Measurements from ENCODE around the gene DDO.
"Not testable (repeated sequence)": the region's sequence is repeated elsewhere in the genome, so short reads cannot be mapped to it uniquely, and the experiment has no call there.

Gene DDO

GRCh38 chr6:110458476-110458875 lies 43.1 kb upstream of the DDO start:
- no peak for TF ChIP-seq OSR1 (CRISPR knock-in tag; IDR thresholded peaks at IDR 0.05)
- TF ChIP-seq ISL1 (CRISPR knock-in tag; IDR thresholded peaks at IDR 0.05): no peak
- TF ChIP-seq PPARA (CRISPR knock-in tag; IDR thresholded peaks at IDR 0.05; ENCODE audit: borderline replicate concordance): no peak
- no peak for TF ChIP-seq ZNF70 (CRISPR knock-in tag; IDR thresholded peaks at IDR 0.05)
- TF ChIP-seq CSDC2 (CRISPR knock-in tag; IDR thresholded peaks at IDR 0.05): no peak
- TF ChIP-seq ESRRG (CRISPR knock-in tag; IDR thresholded peaks at IDR 0.05): no peak
- TF ChIP-seq PATZ1 (CRISPR knock-in tag; IDR thresholded peaks at IDR 0.05; ENCODE audit: borderline replicate concordance): no peak
- TF ChIP-seq ZNF8 (CRISPR knock-in tag; IDR thresholded peaks at IDR 0.05): no peak
- TF ChIP-seq RARB (CRISPR knock-in tag; IDR thresholded peaks at IDR 0.05): no peak
- no peak for ATAC-seq

- ATAC-seq: not testable (repeated sequence)
These were observed 42.3 kb upstream of the DDO start for GRCh38 chr6:110457567-110458175.

- no peak for TF ChIP-seq CSRNP3 (CRISPR knock-in tag; IDR thresholded peaks at IDR 0.05)
- no peak for TF ChIP-seq TCF4 (CRISPR knock-in tag; IDR thresholded peaks at IDR 0.05; ENCODE audit: borderline replicate concordance)
- TF ChIP-seq POU6F1 (CRISPR knock-in tag; IDR thresholded peaks at IDR 0.05; ENCODE audit: borderline replicate concordance, low read depth): no peak
- no peak for TF ChIP-seq ZNF565 (CRISPR knock-in tag; conservative IDR thresholded peaks at IDR 0.05; ENCODE audit: low read depth)
- TF ChIP-seq RARB (CRISPR knock-in tag; IDR thresholded peaks at IDR 0.05): no peak
- no peak for TF ChIP-seq ZFP30 (CRISPR knock-in tag; IDR thresholded peaks at IDR 0.05)
- no peak for TF ChIP-seq ZFP3 (CRISPR knock-in tag; IDR thresholded peaks at IDR 0.05)
- no peak for TF ChIP-seq ZNF70 (CRISPR knock-in tag; IDR thresholded peaks at IDR 0.05)
These were observed 41.3 kb upstream of the DDO start for GRCh38 chr6:110456694-110457093.

GRCh38 chr6:110449541-110449895 lies 34.1 kb upstream of the DDO start:
- TF ChIP-seq SNAI2 (CRISPR knock-in tag; IDR thresholded peaks at IDR 0.05) (no peak), PPARA (CRISPR knock-in tag; IDR thresholded peaks at IDR 0.05; ENCODE audit: borderline replicate concordance) (no peak), BACH2 (CRISPR knock-in tag; IDR thresholded peaks at IDR 0.05; ENCODE audit: borderline replicate concordance) (no peak), ZNF565 (CRISPR knock-in tag; conservative IDR thresholded peaks at IDR 0.05; ENCODE audit: low read depth) (no peak), ARNTL (CRISPR knock-in tag; IDR thresholded peaks at IDR 0.05; ENCODE audit: borderline replicate concordance, low read depth) (no peak), ISL1 (CRISPR knock-in tag; IDR thresholded peaks at IDR 0.05) (no peak), CSDC2 (CRISPR knock-in tag; IDR thresholded peaks at IDR 0.05) (no peak), POU6F1 (CRISPR knock-in tag; IDR thresholded peaks at IDR 0.05; ENCODE audit: borderline replicate concordance, low read depth) (no peak), GLIS3 (CRISPR knock-in tag; IDR thresholded peaks at IDR 0.05) (no peak), TCF4 (CRISPR knock-in tag; IDR thresholded peaks at IDR 0.05; ENCODE audit: borderline replicate concordance) (no peak), ESRRG (CRISPR knock-in tag; IDR thresholded peaks at IDR 0.05) (no peak)
- ATAC-seq: no peak

More at GRCh38 chr6:110456694-110457093, 41.3 kb upstream of the DDO start:
- no peak for ATAC-seq

GRCh38 chr6:110448846-110449540 lies 33.6 kb upstream of the DDO start:
- TF ChIP-seq TOX (CRISPR knock-in tag; IDR thresholded peaks at IDR 0.05; ENCODE audit: borderline replicate concordance): no peak
- ATAC-seq: no peak

All from SK-N-SH treated with all-trans-retinoic acid at 6 μM for 48 hours (cell line).